Esophagus muscularis mucosa (tissue), 4 donors: ENCODE measurements around the gene PER3. TPM values are rescaled to one million over a fixed set of nuclear protein-coding genes. Genes with fewer than 3 reads are reported as not detected.

Experiments
- DNase-seq: peaks from one replicate; pipeline ENCODE4 v3.0.0-alpha.2; 2017; ENCODE audit errors: extremely low spot score
- H3K27ac ChIP-seq, 4 donors: fragments of 200-600 bp; sonication (generic); replicated peaks in 1 of 4; 1 replicate in 3 of 4; 2 replicates in 1 of 4; pipeline ENCODE4 v1.5.1; 2016 to 2019; ENCODE audit warnings: mild to moderate bottlenecking in 1 of 4
- H3K27me3 ChIP-seq, 4 donors: fragments of 200-600 bp; sonication (generic); one replicate each; pipeline versions ENCODE4 v1.5.1 to v1.6.0; 2016 to 2019
- H3K36me3 ChIP-seq, 4 donors: fragments of 200-600 bp; sonication (generic); one replicate each; pipeline ENCODE4 v1.5.1; 2016 to 2019
- H3K4me1 ChIP-seq, 4 donors: fragments of 200-600 bp; sonication (generic); one replicate each; pipeline ENCODE4 v1.5.1; 2016 to 2019
- H3K4me3 ChIP-seq, 4 donors: fragments of 200-600 bp; sonication (generic); 1 replicate in 2 of 4; 2 replicates in 2 of 4; pipeline ENCODE4 v1.5.1; 2016 to 2019; ENCODE audit warnings: mild to moderate bottlenecking in 4 of 4, moderate library complexity in 1 of 4
- H3K9me3 ChIP-seq, 4 donors: fragments of 200-600 bp; sonication (generic); 1 replicate in 3 of 4; 2 replicates in 1 of 4; pipeline ENCODE4 v1.5.1; 2016 to 2019
- EP300 ChIP-seq: sonication (generic); formaldehyde crosslinking; IDR thresholded peaks from one replicate; pipeline ENCODE4 v1.6.1; 2017; ENCODE audit warnings: antibody characterized with exemption
- POLR2A ChIP-seq: fragments of 450-650 bp; IDR thresholded peaks from one replicate; pipeline ENCODE4 v1.6.1; 2017; ENCODE audit warnings: antibody characterized with exemption, moderate library complexity, mild to moderate bottlenecking, low read depth
- POLR2AphosphoS5 ChIP-seq, 2 donors: sonication (generic); formaldehyde crosslinking; IDR thresholded peaks; one replicate each; pipeline ENCODE4 v1.6.1; 2017; ENCODE audit warnings: antibody characterized with exemption in 2 of 2
- WGBS: methylation state at CpG from one replicate; pipeline ENCODE4 v1.1.5; 2018; 5-methylcytosine and 5-hydroxymethylcytosine counted together
- intact Hi-C: fragments of 100-400 bp; cut with DNase I; formaldehyde crosslinking; loops from one replicate; pipeline ENCODE4 v1.15.1; 2023
- total RNA-seq, 4 donors: library from RNA; depleted of rRNA; stranded (reverse); fragments of >200 nt; gene quantifications; one replicate each; pipeline versions ENCODE4 v1.1.0 to v1.2.1, GENCODE V29; 2016
- TF ChIP-seq, protein P1 (sequence below), 3 experiments: fragments of 200-600 bp in 2 of 3; fragments of 450-650 bp in 1 of 3; sonication (generic) in 2 of 3; IDR thresholded peaks; one replicate each; pipeline ENCODE4 v1.5.1; 2017 to 2019; ENCODE audit warnings: antibody characterized with exemption in 3 of 3, mild to moderate bottlenecking in 2 of 3, moderate library complexity in 1 of 3

The PER3 gene
- total RNA-seq, 4 donors from 2014 or later: 25.8 to 45.8 (median 42.6) TPM

DNA sequence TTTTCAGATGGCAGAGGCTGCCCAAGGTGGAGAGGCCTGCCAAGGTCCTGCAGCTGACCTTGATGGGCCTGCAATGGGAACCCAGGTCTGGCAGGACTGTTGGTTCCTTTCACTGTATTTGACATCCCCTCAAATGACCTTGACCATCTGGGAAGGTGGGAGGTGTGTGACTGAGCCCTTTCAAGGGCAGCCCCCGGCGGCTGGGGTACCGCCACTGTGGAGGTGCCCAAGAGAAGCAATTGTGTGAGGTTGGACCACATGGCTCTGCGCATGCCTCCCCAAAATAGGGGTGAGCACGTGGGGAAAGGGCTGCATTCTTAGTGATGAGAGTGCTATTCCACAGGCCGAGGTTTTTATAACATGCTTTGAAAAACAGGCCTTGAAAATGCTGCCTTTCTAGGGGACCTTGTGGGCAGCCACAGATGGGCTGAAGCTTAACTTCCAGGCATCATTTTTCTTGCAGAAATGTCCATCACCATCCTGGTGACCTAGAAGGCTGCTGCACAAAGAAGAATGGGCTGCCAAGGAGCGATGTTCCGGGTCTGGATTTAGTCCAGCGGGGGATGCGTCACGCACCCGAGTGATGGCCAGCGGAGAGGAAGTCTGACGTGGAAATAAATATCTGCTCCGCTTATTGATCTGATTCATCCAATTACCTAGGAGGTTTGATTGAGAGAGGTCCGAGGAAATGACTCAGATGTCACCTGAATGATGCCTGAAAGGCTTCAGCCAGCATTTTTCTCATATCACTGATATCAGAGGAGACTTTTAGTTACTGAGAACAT, 85.2 kb downstream of the PER3 start:
- TF ChIP-seq, protein P1, sequence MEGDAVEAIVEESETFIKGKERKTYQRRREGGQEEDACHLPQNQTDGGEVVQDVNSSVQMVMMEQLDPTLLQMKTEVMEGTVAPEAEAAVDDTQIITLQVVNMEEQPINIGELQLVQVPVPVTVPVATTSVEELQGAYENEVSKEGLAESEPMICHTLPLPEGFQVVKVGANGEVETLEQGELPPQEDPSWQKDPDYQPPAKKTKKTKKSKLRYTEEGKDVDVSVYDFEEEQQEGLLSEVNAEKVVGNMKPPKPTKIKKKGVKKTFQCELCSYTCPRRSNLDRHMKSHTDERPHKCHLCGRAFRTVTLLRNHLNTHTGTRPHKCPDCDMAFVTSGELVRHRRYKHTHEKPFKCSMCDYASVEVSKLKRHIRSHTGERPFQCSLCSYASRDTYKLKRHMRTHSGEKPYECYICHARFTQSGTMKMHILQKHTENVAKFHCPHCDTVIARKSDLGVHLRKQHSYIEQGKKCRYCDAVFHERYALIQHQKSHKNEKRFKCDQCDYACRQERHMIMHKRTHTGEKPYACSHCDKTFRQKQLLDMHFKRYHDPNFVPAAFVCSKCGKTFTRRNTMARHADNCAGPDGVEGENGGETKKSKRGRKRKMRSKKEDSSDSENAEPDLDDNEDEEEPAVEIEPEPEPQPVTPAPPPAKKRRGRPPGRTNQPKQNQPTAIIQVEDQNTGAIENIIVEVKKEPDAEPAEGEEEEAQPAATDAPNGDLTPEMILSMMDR (IDR thresholded peaks at IDR 0.05): no peak
- TF ChIP-seq POLR2AphosphoS5 (IDR thresholded peaks at IDR 0.05): no peak
- TF ChIP-seq EP300: no peak
- TF ChIP-seq POLR2A: no peak
- WGBS: 93% methylated on average over 8 of the region's 16 CpGs
- intact Hi-C loops: no loop called here
- Histone ChIP-seq H3K27me3 (peaks cover 0 to 6% (median 0%) of the 10 kb centered on the region in 4 donors), H3K4me3 (no peak overlapping the region), H3K36me3 (no peaks in the 10 kb centered on the region), H3K4me1 (no peaks in the 10 kb centered on the region), H3K27ac (no peak overlapping the region), H3K9me3 (no peaks in the 10 kb centered on the region)
- DNase-seq: no peak

DNA sequence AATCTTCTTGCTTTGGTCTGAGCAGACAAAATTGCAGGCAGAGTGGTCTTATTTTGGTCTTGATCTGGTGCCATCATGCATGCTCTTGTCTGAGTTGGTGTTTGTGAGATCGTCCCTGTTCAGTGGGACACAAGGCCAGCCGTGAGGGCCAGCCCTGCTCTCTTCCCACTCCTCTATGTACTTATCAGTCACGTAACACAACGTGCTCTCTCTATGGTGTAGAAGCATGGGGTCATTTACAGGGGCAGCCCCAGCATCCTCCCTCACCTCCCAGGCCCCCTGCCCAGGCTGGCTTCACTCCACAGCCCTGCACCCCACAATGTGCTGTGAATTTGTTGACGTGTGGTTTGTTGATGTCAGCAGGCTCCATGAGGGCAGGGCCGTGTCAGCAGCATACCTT, 87.0 kb downstream of the PER3 start:
- Histone ChIP-seq H3K4me3 (no peak overlapping the region), H3K9me3 (no peaks in the 10 kb centered on the region), H3K27me3 (peaks cover 0 to 5% (median 0%) of the 10 kb centered on the region in 4 donors), H3K36me3 (no peaks in the 10 kb centered on the region), H3K4me1 (no peaks in the 10 kb centered on the region), H3K27ac (no peak overlapping the region)
- intact Hi-C loops: no loop called here
- no peak for TF ChIP-seq POLR2A
- TF ChIP-seq EP300: no peak
- TF ChIP-seq, protein P1 (IDR thresholded peaks at IDR 0.05): no peak
- TF ChIP-seq POLR2AphosphoS5 (IDR thresholded peaks at IDR 0.05): no peak
- DNase-seq: no peak
- WGBS: 68% methylated on average over 6 of the region's 6 CpGs

DNA sequence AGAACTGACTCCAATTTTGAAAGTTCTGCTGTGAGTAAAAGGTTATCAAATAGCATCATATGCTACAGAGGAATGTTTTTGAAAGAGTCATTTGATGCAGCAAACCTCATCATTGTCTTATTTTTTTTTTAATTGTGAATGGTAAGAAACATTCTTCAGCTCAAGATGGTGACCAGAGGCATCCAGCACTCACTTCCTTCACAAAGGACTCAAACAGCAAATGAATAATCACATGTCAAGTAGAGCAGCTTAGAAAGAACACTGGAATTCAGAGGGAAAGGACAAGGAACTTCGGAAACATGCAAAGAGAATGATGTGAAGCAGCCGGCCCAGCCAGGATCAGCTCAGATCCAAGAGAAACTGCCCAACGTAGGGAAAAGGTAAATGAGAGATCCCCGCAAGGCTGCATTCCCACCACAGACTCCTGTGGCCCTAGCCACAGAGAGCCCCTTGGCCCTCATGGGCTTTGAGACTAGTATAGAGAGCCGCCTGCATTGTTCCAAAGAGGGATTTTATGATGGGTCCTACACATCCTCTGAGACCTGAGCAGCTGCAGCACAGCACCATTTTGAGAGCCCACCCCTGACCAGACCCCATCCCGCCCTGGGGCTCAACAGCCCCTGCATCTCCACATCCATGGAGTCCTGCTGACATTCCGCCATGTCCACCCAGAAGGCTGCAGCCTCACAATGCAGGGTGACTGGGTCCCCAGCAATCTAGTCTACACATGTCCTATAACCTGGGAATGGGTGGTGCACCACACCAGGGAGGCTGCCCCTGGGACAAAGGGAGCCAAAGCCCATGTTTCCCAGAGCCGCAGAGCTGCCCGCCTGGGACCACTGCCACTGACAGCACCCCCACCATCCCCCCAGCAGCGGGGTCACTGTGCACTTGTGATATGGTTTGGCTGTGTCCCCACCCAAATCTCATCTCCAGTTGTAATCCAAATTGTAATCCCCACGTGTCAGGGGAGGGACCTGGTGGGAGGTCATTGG, 90.0 kb downstream of the PER3 start:
- peak; percentile 26 for DNase-seq
- Histone ChIP-seq H3K36me3 (no peaks in the 10 kb centered on the region), H3K4me1 (no peaks in the 10 kb centered on the region), H3K27ac (no peak overlapping the region), H3K4me3 (no peak overlapping the region), H3K9me3 (peaks cover 0 to 17% (median 15%) of the 10 kb centered on the region in 4 donors), H3K27me3 (peaks cover 0 to 5% (median 0%) of the 10 kb centered on the region in 4 donors)
- TF ChIP-seq POLR2A (no peak), POLR2AphosphoS5 (IDR thresholded peaks at IDR 0.05) (no peak), EP300 (no peak)
- TF ChIP-seq, protein P1 (IDR thresholded peaks at IDR 0.05): no peak
- intact Hi-C loops: no loop called here
- 81% methylated on average over 11 of the region's 11 CpGs for WGBS

DNA sequence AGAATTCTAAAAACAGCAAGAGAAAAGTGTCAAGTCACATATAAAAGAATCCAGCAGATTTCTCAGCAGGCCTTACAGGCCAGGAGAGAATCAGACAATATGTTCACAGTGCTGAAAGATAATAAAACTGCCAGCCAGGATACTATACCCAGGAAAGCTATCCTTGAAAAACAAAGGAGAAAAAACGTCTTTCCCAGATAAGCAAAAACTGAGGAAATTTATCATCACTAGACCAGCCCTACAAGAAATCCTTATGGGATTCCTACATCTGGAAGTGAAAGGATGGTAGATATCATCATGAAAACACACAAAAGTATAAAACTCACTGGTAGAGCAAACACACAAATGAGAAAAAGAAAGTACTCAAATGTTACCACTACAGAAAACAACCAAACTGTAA, 93.9 kb downstream of the PER3 start:
- Histone ChIP-seq H3K27ac (no peak overlapping the region), H3K9me3 (peaks cover 0 to 17% (median 15%) of the 10 kb centered on the region in 4 donors), H3K27me3 (peaks cover 0 to 5% (median 0%) of the 10 kb centered on the region in 4 donors), H3K36me3 (no peaks in the 10 kb centered on the region), H3K4me1 (no peaks in the 10 kb centered on the region), H3K4me3 (no peak overlapping the region)
- no peak for TF ChIP-seq POLR2AphosphoS5 (IDR thresholded peaks at IDR 0.05)
- TF ChIP-seq EP300: no peak
- TF ChIP-seq, protein P1 (IDR thresholded peaks at IDR 0.05): no peak
- TF ChIP-seq POLR2A: no peak
- DNase-seq: no peak
- WGBS: 75% methylated on average over 1 of the region's 1 CpG
- intact Hi-C loops: no loop called here
